GM04504 (cell line): Measurements from ENCODE around the gene CYP19A1.

Source experiments
- DNase-seq: peaks from one replicate; pipeline ENCODE4 v3.0.0-alpha.2; 2012; ENCODE audit warnings: low read depth

CYP19A1 gene

DNA sequence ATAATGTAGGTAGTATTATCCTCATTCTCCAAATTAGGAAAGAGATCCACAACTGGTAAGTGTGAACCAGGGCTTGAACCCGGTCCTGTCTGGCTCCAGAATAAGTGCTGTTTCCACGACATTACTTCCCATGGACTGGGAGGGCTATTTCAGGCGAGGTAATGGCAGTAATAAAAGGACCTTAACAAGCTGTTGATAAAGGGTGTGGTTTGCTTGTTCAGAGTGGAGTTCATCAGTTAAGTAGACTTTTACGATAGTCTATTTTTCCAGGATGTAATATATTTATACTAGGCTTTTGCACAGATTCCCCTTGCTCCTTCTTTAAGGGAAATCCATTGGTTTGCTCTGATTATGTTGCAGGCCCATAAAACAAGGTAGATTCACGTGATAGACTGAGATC lies 155.3 kb downstream of the CYP19A1 start:
- DNase-seq: no peak

DNA sequence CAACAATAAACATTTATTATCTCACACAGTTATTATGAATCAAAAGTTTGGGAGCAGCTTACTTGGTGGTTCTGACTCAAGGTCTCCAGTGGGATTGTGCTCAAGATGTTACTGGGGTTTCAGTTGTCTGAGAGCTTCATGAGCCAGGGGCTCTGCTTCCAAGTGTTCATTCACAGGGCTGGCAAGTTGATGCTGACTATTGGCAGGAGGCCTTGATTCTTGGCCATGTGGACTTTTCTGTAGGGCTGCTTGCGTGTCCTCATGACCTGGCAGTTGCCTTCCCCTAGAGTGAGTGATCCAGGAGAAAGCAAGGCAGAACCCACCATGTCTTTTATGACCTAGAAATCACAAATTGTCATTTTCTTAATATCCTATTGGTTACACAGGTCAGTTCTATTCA lies 156.5 kb downstream of the CYP19A1 start:
- DNase-seq: no peak

DNA sequence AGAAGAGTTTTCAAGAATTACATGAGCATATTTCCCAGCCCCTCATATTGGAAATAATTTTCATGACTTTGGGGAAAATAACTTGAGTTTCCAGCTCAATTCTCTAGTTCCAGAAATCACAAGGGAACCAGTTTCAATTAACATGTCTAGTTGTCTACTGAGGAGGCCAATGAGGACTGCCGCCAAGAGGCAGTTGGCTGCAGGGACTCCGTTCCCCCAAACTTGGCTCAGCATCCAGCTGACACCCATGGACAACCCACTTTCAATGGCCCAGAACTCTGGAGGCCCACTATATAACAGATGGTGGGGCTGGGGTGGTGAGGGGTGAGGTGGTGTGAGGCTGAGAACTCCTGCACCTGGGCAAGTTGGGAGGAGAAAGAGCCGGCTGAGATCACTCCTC lies 157.2 kb downstream of the CYP19A1 start:
- DNase-seq: no peak

DNA sequence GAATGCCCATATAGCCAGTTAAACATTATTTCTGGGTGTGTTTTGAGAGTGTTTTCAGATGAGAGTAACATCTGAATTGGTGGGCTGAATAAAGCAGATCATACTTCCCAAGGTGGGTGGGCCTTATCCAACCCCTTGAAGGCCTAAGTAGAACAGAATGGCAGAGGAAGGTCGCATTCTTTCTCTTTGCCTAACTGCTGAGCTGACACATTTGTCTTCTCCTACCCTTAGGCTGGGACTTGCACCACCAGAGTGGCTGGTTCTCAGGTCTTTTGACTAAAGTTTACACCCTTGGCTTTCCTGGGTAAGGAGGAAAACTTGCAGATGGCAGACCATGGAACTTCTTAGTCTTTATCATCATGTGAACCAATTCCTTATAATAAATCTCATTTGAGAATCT lies 157.9 kb downstream of the CYP19A1 start:
- no peak for DNase-seq

DNA sequence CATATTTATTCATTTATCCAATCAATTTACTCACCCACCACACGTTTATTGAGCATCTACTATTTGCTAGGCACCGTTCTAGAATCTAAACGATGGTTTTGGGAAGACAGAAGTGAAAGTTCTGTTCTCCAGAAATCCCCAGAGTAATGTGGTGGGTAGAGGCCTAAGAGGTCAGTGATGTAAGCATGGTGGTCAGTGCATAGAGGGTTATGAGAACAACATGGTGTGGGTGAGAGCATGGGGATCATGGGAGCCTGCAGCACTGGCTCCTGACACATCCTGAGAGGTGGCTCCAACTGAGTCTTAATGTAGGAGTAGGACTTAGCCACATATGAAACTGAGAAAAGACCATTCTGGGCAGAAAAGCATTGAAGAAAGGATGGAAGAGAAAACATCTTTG lies 158.4 kb downstream of the CYP19A1 start:
- no peak for DNase-seq

DNA sequence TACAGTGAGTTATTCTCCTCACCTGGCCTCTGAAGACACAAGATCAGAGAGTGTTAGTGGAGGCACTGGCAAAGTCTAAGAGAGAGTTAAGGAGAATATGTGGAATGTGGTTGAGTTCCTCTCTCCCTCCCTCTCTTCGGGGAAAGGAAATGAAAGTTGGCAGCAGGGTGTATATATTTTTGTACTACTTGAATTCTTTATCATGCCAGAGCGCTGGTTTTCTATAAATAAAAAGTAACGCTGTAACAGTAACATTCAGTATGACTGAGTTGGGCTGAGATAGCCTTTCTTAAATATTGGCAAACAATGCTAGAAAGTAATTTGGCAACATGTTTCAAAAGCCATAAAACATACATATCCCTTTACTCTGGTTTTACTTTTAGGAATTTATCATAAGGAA lies 166.2 kb downstream of the CYP19A1 start:
- DNase-seq: no peak

DNA sequence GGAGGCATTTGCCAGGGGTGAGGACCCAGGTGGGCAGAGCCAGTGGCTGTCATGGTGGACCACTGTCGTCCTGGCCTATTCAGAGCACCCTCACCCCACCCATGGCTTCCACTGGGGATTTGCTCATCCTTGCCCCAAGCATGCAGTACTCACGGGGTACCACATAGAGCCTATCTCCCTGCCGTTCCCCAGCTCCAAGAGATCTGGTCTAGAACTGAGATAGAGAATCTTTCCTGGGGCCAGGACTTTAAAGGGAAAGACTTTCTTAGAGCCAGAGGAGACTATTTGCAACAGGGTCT lies 166.8 kb downstream of the CYP19A1 start:
- DNase-seq: no peak

DNA sequence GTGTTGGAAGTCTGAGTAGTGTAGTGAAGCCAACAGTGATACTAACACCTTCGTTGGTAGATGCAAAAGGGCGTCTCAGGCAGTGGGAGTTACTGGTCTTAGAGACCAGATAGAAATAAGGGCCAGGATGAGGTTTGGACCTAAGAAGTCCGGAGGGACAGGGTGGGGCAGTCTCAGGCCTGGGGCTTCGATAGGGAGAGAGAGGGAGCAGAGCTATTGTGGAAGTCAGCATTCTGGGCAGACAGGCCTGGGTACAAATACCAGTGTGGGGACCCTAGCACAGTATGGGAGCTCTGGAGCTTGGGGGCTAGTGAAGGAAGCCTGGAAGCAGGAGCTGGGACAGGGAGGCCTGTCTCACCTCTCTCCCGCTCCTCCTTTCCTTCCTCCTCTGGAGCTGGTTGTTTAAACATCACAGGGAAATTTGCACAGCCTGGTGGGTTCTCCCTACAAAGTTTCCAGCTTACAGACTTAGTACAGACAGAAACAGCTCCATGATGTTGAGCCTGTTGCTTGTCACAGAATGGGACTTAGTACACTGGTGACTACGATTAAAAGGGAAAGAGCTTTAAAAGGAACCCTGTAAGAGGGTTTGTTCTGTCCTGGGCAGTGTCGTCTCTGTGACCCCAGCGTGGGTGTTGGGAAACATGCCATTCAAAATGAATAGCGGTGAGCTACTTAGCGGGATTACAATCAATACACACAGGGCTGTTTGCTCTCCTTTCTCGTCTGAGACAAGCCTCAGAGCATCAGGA lies 167.3 kb downstream of the CYP19A1 start:
- no peak for DNase-seq

DNA sequence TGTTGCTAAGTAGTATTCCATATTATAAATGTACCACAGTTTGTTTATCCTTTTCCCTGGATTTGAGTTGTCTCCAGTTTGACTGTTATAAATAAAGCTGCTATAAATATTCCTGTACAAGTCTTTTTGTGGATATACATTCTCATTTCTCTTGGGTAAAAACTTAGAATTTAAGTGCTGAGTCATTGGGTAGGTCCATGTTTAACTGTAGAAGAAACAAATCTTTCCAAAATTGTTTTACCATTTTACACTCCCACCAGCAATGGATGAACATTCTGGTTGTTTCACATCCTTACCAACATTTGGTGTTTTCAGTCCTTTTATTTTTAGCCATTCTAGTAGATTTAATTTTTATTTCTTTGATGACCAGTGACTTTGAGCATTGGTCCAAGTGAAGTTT lies 169.7 kb downstream of the CYP19A1 start:
- DNase-seq: no peak

DNA sequence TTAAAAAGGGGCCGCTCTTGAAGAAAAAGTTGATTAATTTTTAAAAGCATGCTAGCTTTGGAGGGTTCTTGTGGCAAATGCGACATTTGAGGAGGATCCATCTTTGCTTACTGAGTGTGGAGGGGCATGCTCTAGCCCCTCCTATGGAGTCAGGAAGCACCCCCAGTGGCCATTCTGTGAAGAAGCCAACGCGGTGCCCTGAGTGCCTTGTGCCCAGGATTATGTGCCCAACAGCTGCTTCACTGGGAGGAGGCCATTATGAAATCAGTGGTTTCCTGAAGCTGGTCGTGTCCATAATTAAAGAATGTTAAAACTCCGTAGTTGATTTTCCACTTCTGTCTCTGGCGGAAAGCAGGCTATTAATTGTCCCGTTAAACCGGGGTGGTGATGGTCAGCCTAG lies 174.6 kb downstream of the CYP19A1 start:
- DNase-seq: no peak

DNA sequence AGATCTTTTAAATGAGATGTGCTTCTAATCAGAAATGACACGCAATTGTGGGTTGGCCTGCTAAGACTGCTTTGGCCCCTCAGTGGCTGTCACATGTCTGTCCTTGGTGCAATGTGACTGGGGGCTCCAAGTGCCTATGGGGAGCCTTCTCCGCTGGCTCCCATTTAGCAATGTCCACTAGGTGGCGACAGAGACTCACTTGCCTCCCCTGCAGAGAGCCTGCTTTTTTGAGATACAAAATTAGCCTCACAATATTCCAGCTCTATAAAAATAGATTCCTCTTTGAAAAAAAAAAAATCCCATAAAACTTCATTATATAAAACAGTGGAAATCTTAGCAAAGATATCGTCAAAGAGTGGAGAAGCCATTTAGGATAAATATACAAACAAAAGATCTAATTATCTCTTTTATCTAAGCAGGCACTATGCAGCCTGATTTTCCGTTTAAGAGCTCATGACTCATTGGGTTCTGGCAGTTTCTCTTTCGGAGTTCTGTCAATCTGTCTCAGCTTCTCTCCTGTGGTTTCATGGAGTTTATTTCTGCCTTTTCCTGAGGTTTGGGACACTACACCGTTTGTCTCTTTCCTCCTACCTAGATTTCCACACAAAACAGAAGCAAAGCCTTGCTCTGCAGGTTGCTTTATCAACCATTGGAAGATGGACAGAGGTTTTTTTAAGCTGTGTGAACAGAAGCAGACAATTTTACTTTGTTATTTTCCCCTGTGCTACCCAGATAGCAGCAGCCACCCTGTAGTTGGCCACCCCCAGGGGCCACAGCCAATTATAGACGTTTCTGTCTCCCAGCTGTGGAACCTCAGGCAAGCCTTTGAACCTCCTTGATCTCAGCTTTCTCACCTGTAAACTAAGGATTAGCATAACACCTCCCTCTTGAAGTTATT lies 175.3 kb downstream of the CYP19A1 start:
- peak; percentile 43 for DNase-seq

DNA sequence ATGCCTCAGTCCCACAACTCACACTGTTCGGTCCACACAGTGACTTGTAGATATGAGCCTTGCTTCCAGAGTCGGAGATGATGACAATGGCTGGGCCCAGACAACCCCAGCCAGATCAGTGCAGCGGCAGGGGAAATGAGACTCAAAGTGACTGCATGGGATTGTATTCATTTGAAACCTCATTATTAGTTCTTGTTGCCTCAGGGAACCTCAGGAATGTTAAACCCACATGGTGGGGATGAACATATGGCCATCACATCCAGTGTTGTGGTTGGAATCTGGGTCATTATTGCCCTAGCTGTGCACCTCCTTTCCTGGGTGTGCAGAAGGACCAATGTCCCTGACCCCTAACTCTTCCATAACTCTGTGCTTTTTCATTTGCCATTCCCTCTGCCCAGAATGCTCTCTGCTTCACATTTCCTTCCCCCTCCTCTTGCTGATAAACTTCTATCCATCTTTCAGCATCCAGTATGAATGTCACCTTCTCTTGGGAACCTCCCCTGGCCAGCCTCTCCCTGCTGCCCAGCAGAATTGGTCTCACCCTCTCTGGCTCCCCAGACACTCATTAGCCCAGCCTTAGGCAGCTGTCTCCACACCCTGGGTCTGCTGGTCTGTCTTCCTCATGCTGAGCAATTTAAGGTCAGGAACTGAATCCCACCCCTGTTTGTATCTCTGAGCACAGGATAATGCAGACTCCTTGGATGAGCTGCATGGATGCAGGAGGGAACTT lies 176.7 kb downstream of the CYP19A1 start:
- no peak for DNase-seq

DNA sequence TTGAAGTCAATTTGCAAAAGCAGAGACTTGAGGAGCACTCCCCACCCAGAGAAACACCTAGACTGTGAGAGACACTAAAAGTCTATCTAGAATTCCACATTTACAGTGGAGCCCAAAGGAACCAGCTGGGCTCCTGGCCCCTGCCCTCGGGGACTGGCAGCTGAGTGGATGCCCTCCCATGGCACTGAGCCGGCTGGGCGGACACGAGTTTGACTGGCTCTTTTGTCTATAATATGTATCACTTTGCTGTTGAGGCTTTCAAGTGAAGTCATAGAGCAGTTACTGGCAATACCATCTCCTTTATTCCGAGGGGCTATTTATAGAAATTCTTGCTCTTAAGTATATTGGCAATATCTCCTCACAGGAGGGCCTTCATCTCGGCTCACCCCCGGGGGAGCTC lies 177.9 kb downstream of the CYP19A1 start:
- DNase-seq: no peak
